Epithelial cell of prostate (primary cell): ENCODE measurements around the gene PIP5K1B.

Experiments
- DNase-seq: peaks from one replicate; pipeline ENCODE4 v3.0.0-alpha.2; 2011; ENCODE audit warnings: low read depth, low spot score
- H3K27ac ChIP-seq: fragments of 450-650 bp; 2 replicates; pipeline ENCODE4 v1.5.1; 2017; ENCODE audit warnings: mild to moderate bottlenecking

The PIP5K1B gene

GRCh38 chr9:68798423-68798822, 93.4 kb downstream of the PIP5K1B start:
- DNase-seq = no peak
- H3K27ac ChIP-seq = no peak overlapping the region

- DNase-seq = no peak
- H3K27ac ChIP-seq = no peak overlapping the region
Measured at GRCh38 chr9:68800836-68801235, 95.8 kb downstream of the PIP5K1B start.

- H3K27ac ChIP-seq = no peak overlapping the region
- DNase-seq = no peak
Measured at GRCh38 chr9:68802525-68803015, 97.5 kb downstream of the PIP5K1B start.

- no peak for DNase-seq
- H3K27ac ChIP-seq = no peak overlapping the region
Measured at GRCh38 chr9:68804911-68805889, 100.2 kb downstream of the PIP5K1B start.

- no peak for DNase-seq
- no peak overlapping the region for H3K27ac ChIP-seq
Measured at GRCh38 chr9:68805890-68806517, 101.0 kb downstream of the PIP5K1B start.

GRCh38 chr9:68808338-68808890, 103.4 kb downstream of the PIP5K1B start:
- DNase-seq = no peak
- no peak overlapping the region for H3K27ac ChIP-seq

- H3K27ac ChIP-seq = no peak overlapping the region
- no peak for DNase-seq
Measured at GRCh38 chr9:68817079-68817875, 112.2 kb downstream of the PIP5K1B start.

- no peak for DNase-seq
- no peak overlapping the region for H3K27ac ChIP-seq
Measured at GRCh38 chr9:68819065-68819464, 114.0 kb downstream of the PIP5K1B start.

- H3K27ac ChIP-seq = no peak overlapping the region
- no peak for DNase-seq
Measured at GRCh38 chr9:68821911-68822310, 116.9 kb downstream of the PIP5K1B start.

- DNase-seq = no peak
- no peak overlapping the region for H3K27ac ChIP-seq
Measured at GRCh38 chr9:68822596-68823165, 117.6 kb downstream of the PIP5K1B start.

- H3K27ac ChIP-seq = no peak overlapping the region
- DNase-seq = no peak
Measured at GRCh38 chr9:68825762-68826472, 120.9 kb downstream of the PIP5K1B start.

GRCh38 chr9:68827837-68828744, 123.1 kb downstream of the PIP5K1B start:
- H3K27ac ChIP-seq = no peak overlapping the region
- DNase-seq = no peak

- no peak for DNase-seq
- no peak overlapping the region for H3K27ac ChIP-seq
Measured at GRCh38 chr9:68832101-68832500, 127.1 kb downstream of the PIP5K1B start.

- no peak overlapping the region for H3K27ac ChIP-seq
- DNase-seq = no peak
Measured at GRCh38 chr9:68832861-68833518, 128.0 kb downstream of the PIP5K1B start.

GRCh38 chr9:68834931-68835520, 130.0 kb downstream of the PIP5K1B start:
- H3K27ac ChIP-seq = no peak overlapping the region
- no peak for DNase-seq

- H3K27ac ChIP-seq = no peak overlapping the region
- DNase-seq = no peak
Measured at GRCh38 chr9:68836788-68837187, 131.7 kb downstream of the PIP5K1B start.

GRCh38 chr9:68838245-68838644, 133.2 kb downstream of the PIP5K1B start:
- H3K27ac ChIP-seq = no peak overlapping the region
- DNase-seq = no peak
